ENCODE measurements around the gene TMEFF2.

Gene TMEFF2

GRCh38 chr2:191957996-191958860 lies 236.5 kb downstream of the TMEFF2 start:
- no peak for DNase-seq

DNA sequence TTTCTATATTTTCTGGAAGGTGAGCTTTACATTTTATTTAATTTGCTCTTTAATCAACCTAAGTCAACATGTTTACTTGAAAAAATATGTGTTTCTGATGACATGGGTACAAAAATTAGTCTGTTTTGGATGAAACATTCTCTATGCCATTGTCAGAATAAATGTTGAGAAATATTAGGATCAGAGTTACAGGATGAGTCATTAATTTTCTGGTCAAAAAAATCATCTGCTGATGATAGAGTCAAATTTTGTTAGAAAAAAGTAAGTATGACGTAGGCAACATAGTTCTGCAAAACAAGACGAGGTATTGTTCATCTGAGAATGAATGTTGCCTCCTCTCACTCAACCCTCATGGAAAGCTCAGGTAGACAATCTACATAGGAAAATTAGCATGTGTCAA lies 240.3 kb downstream of the TMEFF2 start:
- DNase-seq = no peak

DNA sequence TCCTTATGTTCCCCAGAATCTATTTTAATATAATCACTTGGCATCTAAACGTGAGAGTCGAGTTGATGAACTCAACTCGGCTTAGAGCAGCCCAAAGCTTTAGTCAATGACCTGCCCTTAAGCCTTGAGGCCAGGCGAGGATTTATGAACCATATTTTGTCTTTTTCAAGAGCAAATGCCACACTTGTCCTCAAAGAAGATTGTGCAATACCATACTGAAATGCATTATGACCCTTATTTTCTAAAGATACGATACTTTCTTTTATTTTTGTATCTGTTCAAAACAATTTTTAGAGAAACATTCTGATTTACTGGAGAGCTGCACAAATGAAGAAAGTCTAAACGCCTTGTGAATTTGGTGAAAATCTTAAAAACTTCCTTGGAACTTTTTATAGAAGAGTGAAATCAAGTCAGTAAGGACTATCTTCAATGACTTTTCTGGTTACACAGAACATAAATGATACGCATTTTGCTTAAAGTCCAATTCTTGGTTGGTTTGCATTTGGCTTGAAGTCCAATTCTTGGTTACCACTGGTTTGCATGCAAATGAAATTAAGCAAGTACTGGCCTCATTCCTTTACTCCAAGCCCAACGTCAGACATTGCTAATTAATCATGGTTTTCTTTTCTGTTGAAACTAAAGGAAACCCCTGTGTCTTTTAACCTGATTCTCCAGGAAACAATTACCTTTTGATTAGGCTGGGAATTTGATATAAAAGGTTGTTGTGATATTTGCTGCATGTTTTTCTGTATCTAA lies 242.0 kb downstream of the TMEFF2 start:
- no peak for DNase-seq

DNA sequence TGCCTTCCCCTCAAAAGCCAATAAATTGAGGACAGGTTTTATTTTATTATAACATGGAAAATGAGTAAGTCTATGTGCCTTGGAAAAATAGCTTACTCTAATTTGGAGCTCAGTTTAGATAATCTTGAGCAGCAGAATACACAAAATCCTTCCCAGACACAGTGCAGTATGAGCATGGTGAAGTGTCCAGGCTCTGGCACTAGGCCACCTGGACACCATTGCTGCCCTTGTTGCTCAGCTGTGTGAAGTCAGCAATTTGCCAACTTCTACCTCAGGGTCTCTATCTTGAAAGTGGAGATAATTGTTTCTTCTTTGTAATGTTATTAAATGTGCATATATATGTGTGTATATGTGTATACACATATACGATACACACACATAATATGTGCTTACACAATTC lies 242.9 kb downstream of the TMEFF2 start:
- DNase-seq = no peak

- DNase-seq = no peak
Measured at GRCh38 chr2:191951376-191951775, 243.4 kb downstream of the TMEFF2 start.

- no peak for DNase-seq
Measured at GRCh38 chr2:191950132-191950874, 244.4 kb downstream of the TMEFF2 start.

GRCh38 chr2:191947235-191947634 lies 247.5 kb downstream of the TMEFF2 start:
- DNase-seq = no peak

GRCh38 chr2:191946471-191947182 lies 248.1 kb downstream of the TMEFF2 start:
- no peak for DNase-seq

DNA sequence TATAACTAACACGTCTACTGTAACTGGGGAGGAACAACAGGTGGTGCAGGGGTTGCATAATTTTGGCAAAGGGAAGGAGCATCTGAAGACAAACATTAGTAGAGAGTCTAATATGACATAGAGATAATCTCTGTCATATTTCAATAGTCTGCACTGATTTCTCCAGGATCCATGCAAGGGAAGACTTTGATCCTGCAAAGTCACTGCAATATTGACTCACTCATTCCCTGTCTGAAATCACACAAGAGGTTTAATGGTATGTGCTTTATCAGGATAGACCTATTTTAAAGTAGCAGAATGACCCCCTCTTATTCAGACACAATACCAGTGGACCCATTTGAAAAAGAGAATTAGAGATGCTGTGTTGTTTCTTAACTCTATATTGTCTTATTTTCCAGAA lies 249.1 kb downstream of the TMEFF2 start:
- no peak for DNase-seq

- no peak for DNase-seq
Measured at GRCh38 chr2:191942739-191943103, 252.0 kb downstream of the TMEFF2 start.

GRCh38 chr2:191942090-191942738 lies 252.5 kb downstream of the TMEFF2 start:
- no peak for DNase-seq

DNA sequence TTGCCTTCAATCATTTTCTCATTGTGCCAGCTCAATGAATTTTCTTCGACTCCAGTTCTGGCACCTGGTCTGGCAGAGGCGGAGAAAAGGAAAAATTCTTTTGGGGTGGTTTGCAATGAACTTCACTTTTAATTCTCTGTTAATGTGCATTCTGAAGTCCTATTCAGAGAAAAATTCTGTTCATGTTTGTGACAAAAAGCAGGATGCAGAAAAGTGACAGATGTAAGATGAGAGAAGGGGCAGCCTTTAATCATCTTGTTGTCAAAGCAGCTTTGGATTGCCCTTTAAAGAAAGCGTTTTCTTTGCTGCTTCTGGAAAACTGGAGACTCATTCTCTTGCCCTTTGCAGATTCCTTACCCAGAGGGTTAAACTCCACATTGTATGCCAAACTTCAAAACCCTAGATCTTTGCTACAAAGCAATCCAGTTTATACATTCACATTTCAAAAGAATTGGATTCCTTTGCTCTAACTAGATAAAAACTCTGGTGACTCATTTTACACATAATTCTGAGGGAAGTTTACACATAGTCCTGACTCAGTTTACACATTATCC lies 253.3 kb downstream of the TMEFF2 start:
- no peak for DNase-seq

- no peak for DNase-seq
Measured at GRCh38 chr2:191938779-191939178, 256.0 kb downstream of the TMEFF2 start.

DNA sequence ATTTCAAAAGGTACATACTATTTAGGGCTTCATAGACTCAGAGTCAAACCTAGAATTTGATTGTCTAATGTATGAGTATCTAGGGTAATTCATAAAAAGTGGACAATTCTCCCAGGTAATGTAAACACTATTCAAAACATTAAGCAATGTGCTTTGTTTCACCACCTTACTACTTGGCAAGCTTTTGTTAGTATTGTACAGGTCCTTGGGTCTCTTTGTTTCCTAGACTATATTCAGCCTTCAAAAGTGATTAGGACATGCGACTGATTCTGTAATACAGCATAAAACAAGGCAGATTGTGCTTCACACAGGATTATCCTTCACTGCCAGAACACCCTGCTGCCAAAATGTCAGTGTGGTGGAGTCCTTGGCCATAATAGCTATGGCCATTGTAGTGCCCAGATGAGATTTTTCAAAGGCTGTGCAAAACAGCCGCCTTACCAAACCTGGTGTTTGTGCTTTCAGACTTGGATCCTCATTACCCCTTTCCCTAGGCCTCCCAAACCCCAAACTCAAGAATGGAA lies 257.8 kb downstream of the TMEFF2 start:
- DNase-seq = no peak

DNA sequence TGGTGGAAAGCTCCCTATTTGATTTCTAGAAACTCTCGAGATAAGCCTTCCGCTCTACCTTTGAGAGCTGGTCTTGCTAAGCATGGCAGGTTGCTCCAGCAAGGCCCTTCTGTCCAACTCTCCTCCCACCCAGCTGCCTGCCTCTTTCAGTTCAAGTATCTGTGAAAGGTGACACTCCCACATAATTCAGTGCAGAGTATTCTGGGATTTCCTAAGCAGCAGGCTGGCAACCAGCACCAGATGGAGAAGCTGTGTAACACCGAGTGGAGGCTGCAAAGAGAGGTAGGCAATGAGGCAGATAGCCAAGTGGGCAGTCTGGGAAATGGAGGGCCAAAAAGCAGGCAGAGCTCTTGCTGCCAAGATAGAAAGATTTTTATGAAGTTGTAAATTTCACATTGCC lies 259.5 kb downstream of the TMEFF2 start:
- DNase-seq = no peak

GRCh38 chr2:191933307-191934105 lies 261.2 kb downstream of the TMEFF2 start:
- DNase-seq = no peak

- no peak for DNase-seq
Measured at GRCh38 chr2:191932286-191932685, 262.4 kb downstream of the TMEFF2 start.

DNA sequence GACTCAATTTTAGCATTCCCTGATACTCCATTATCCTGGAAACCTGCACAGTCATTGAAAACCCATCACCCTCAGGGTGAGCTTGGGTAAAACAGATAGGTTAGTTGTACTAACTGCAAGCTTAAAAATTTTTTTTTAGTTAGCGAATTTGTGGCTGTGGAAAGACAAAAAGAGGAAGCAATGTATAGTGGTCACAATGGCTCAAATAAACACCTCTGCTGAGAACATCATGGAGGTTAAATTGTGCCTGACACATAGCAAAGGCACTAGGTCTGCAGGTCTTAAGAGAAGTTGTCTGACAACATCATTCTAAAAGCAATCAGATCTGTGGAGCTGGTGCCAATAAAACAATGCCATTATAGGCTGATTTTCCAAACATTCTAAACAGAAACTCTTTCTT lies 263.4 kb downstream of the TMEFF2 start:
- DNase-seq = no peak

- no peak for DNase-seq
Measured at GRCh38 chr2:191930205-191930604, 264.5 kb downstream of the TMEFF2 start.

GRCh38 chr2:191929288-191929687 lies 265.4 kb downstream of the TMEFF2 start:
- no peak for DNase-seq

GRCh38 chr2:191927991-191928390 lies 266.7 kb downstream of the TMEFF2 start:
- no peak for DNase-seq
